Right renal pelvis (tissue), 4 donors: ENCODE results near the gene FAM120A. TPM values are rescaled to one million over a fixed set of nuclear protein-coding genes. Genes with fewer than 3 reads are reported as not detected.

Source experiments
- DNase-seq, 4 donors: peaks; one replicate each; pipeline ENCODE4 v3.0.0-alpha.2; 2013; ENCODE audit warnings: low read depth in 4 of 4, low spot score in 3 of 4, missing footprints in 1 of 4
- polyA plus RNA-seq, 4 donors: library from polyadenylated mRNA; unstranded; fragments of 120-200 nt; gene quantifications; one replicate each; pipeline ENCODE4 v1.2.1, GENCODE V29; 2013; ENCODE audit not compliant: insufficient read length in 4 of 4

FAM120A gene
- polyA plus RNA-seq, 4 donors, result 76.2 to 85.7 (median 79.5) TPM

- no peak for DNase-seq
Measured at GRCh38 chr9:93575796-93576257, 124.3 kb downstream of the FAM120A start.

GRCh38 chr9:93576258-93577077, 125.0 kb downstream of the FAM120A start, which contains the start of gene PHF2:
Gene PHF2, plus strand, starts transcription at chr9:93576584. Its CDS starts 190 bp downstream, at chr9:93576774.
- no peak for DNase-seq

- no peak for DNase-seq
Measured at GRCh38 chr9:93577078-93577974, 125.8 kb downstream of the FAM120A start.

- no peak for DNase-seq
Measured at GRCh38 chr9:93577975-93578682, 126.6 kb downstream of the FAM120A start.

GRCh38 chr9:93578844-93579243, 127.4 kb downstream of the FAM120A start:
- DNase-seq, result no peak

GRCh38 chr9:93579711-93580516, 128.4 kb downstream of the FAM120A start:
- no peak for DNase-seq

GRCh38 chr9:93580654-93581380, 129.3 kb downstream of the FAM120A start:
- no peak for DNase-seq

GRCh38 chr9:93582115-93582514, 130.6 kb downstream of the FAM120A start:
- no peak for DNase-seq

- DNase-seq, result no peak
Measured at GRCh38 chr9:93582550-93582949, 131.1 kb downstream of the FAM120A start.

- DNase-seq, result no peak
Measured at GRCh38 chr9:93585259-93585658, 133.8 kb downstream of the FAM120A start.

- DNase-seq, result no peak
Measured at GRCh38 chr9:93585695-93586094, 134.2 kb downstream of the FAM120A start.

- no peak for DNase-seq
Measured at GRCh38 chr9:93586290-93587057, 135.0 kb downstream of the FAM120A start.

GRCh38 chr9:93587284-93587650, 135.8 kb downstream of the FAM120A start:
- DNase-seq, result no peak

GRCh38 chr9:93587651-93588347, 136.3 kb downstream of the FAM120A start:
- DNase-seq, result no peak

- no peak for DNase-seq
Measured at GRCh38 chr9:93588641-93589609, 137.4 kb downstream of the FAM120A start.

- DNase-seq, result peak in 1 of 4 donors; percentile 61
Measured at GRCh38 chr9:93589688-93590087, 138.2 kb downstream of the FAM120A start.
